SIG-M5 treated with dmso at 0.1 percent for 504 hours (cell line): ENCODE measurements around the gene KICS2.
A peak's percentile ranks its signal among the peaks of the same experiment; 100 is the strongest.

ENCODE experiments used
- DNase-seq: peaks from one replicate; lab custom pipeline; 2025; ENCODE audit not compliant: unreplicated experiment; lab: John Stamatoyannopoulos, UW

KICS2 gene

GRCh38 chr12:64175254-64175945, 46.7 kb downstream of the KICS2 start:
- DNase-seq, result peak; percentile 64

GRCh38 chr12:64173456-64173855, 48.6 kb downstream of the KICS2 start:
- no peak for DNase-seq
